ENCODE measurements around the gene MICB.

The MICB gene

GRCh38 chr6:31525932-31526591, 28.1 kb downstream of the MICB start:
- DNase-seq (ENCODE audit: extremely low read depth, low read depth) = no peak
- no peak for TF ChIP-seq CTCF (IDR thresholded peaks at IDR 0.05; ENCODE audit: low read depth, low read length)

GRCh38 chr6:31528307-31528777, 30.4 kb downstream of the MICB start:
- TF ChIP-seq CTCF (IDR thresholded peaks at IDR 0.05; ENCODE audit: low read depth, low read length) = no peak
- DNase-seq (ENCODE audit: extremely low read depth, low read depth) = no peak

- DNase-seq (ENCODE audit: extremely low read depth, low read depth) = no peak
- TF ChIP-seq CTCF (IDR thresholded peaks at IDR 0.05; ENCODE audit: low read depth, low read length) = no peak
Measured at GRCh38 chr6:31528821-31529328, 30.9 kb downstream of the MICB start, which contains the start of gene MCCD1. TSS of gene MCCD1 (plus strand) at chr6:31528962. CDS start at chr6:31529015, 53 bp downstream.

GRCh38 chr6:31529329-31530150, 31.6 kb downstream of the MICB start:
- no peak for DNase-seq (ENCODE audit: extremely low read depth, low read depth)
- no peak for TF ChIP-seq CTCF (IDR thresholded peaks at IDR 0.05; ENCODE audit: low read depth, low read length)

GRCh38 chr6:31530659-31531058, 32.7 kb downstream of the MICB start:
- no peak for TF ChIP-seq CTCF (IDR thresholded peaks at IDR 0.05; ENCODE audit: low read depth, low read length)
- DNase-seq (ENCODE audit: extremely low read depth, low read depth) = no peak

- DNase-seq (ENCODE audit: extremely low read depth, low read depth) = no peak
- TF ChIP-seq CTCF (IDR thresholded peaks at IDR 0.05; ENCODE audit: low read depth, low read length) = no peak
Measured at GRCh38 chr6:31531162-31531561, 33.2 kb downstream of the MICB start.

Measured in AG09319 (cell line).